MV-4-11 (cell line): Measurements from ENCODE around the gene GATAD2A.
A peak's percentile ranks its signal among the peaks of the same experiment; 100 is the strongest.
"Not testable (repeated sequence)": the region's sequence is repeated elsewhere in the genome, so short reads cannot be mapped to it uniquely, and the experiment has no call there.

Experiments used
- DNase-seq: peaks from one replicate; lab custom pipeline; 2025; lab: John Stamatoyannopoulos, UW

GATAD2A gene

DNA sequence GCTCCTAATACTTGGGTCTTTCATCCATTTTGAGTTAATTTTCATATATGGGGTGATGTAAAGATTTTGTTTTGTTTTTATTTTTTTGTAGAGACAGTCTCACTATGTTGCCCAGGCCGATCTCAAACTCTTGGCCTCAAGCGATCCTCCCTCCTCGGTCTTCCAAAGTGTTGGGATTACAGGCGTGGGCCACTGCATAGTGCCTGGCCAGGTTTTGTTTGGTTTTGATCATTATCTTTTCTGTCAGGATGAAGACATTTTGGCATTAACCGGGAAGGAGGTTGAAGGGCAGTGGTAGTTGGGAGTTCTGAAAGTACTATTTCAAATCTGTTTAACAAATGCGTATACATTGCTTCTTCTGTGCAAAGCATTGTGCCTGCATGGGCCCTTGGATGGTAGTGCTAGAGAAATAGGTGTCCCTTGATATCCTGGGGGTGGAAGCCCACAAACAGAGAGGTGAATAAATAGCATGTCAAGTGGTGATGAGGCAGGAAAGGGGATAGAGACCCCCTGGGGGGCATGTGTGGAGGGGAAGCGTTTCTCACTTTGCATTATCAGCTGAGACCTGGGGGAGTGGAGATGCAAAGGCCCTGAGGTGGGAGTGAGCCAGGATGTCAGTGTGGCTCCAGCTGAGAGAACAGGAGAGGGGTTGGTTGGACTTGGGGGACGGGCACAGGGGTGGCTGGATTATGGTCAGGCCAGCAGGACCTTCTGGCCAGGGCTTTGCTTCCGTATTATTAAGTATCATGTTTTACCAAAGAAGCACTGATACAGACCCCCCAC is 41.4 kb downstream of the GATAD2A start:
- no peak for DNase-seq

DNA sequence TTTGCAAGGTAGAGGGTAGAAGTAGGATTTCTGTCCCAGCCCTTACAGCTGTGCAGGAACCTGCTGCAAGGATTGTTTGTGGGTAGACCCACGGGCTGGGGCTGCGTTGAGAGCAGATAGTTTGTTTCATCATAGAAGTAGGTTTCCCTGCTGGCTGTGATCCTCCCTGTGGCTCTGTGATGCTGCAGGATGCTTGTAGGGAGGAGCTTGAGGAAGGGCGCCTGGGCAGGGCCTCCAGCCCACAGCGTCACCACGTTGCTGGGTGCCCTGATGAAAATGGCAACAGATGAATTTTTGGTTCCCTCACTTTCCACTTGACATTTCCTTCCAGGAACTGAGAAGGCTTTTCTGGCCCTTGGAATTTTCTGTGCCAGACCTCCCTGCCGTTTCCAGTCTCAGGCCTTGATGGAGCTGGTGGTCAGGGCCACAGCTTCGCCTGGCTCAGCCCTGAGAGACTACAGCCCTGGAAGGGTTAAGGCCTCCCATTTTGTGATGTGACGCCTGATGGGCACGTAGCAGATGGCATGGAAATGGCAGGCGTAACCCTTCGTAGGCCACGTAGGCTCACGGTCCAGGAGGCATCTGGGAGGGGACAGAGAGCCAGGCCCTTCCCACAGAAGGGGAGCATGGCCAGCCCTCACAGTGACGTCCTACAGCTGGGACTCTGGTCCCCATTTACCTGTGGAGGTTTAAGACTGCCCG is 42.2 kb downstream of the GATAD2A start:
- DNase-seq: peak; percentile 37

DNA sequence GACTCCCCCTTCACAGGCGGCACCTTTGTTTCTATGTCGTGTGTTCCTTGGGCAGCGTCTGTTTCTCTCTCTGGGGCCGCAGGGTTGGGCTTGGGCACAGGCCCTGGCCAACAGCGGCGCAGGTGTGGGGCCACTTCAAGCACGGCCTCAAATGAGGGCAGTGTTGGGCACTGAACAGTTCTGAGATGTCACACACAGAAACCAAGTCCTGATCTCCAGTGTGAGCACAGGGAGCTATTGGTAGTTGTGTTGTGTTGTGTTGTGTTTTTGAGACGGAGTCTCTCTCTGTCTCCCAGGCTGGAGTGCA is 42.7 kb downstream of the GATAD2A start:
- no peak for DNase-seq

DNA sequence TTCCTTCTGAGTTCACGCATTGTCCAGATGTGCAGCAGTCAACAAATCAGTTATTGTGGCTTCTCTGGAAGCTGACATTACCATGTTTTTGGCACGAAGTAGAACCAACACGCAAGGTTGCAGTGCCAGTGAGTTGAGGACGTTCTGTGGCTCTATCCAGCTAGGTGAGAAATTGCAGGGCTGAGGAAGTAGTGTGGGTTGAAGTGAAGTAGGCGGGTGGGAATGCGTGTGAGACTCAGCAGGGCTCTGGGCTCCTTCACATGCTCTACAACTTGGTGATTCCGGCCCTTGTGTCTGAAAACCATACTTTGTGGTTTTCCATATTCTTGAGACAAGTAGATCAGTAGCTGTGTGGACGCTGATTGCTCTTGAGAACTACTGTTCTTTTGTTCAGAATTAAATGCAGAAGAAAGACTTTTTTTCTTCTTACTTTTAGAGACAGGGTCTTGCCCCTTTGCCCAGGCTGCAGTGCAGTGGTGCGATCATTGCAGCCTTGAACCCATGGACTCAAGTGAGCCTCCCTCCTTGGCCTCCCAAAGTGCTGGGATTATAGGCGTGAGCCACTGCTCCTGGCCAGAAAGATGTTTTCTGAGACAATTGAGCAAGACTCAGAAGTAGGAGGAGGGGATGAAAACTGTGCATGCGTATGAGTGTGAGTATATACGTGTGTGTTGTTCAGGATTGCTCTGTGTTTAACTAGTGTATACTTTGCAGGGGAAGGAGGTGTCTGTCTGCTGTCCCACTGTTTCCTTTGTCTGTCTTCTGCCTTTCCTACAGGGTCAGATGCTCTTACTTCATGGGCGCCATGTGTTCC is 46.2 kb downstream of the GATAD2A start:
- DNase-seq: peak; percentile 19

DNA sequence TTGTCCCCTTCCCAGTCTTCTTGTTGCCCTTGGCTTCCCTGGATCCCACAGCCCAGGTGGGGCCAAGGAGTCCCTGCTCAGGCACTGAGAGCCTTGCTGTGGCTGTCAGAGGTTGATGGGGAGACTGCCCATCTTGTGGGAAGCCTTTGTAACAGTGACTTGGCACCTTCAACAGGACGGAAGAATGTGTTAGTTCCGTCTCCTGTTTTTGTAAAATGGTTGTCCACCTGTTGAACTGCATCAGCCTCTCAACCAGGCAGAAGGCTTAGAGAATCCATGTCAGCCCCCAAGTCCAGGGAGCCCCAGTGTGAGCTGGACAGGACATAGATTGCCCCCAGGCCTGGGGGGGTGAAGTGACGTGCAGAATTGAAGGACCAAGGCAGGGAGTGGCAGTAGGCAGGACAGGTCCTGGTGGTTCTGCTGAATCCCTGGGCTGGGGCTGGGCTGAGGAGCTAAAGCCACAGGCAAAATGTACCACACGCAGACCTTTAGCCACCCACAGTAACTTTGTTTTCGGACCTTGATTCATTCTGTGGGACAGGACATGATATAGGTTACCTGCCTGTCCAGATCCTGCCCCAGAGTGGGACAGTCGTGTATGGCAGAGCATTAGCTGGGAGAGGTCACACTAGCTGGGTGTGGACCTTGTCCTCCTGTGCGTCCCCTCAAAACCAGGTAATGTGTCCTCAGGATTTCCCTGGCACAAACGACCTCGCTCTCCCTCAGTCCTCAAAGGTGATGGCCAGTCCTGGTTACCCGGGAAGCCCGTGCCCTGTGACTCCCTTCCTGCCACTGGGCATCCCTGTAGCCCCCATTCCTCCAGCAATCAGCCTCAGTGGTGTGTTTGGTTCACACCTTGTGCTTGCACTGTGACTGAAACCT is 47.0 kb downstream of the GATAD2A start:
- no peak for DNase-seq

DNA sequence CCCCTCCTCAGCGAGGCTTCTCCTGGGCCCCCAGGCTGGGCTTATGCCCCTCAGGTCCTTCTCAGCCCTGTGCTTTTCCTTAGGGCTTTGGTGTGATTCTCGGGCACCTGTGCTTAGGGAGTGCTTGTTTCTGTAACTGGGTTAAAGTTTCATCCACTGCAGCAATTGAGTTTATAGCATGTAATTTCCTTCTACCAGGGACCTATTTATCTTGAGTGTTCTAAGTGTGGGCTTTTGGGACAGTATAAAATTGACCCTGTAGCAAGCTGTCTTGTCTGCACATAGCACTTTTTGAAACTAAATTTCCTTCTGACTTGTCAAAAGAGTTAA is 47.6 kb downstream of the GATAD2A start:
- DNase-seq: no peak

DNA sequence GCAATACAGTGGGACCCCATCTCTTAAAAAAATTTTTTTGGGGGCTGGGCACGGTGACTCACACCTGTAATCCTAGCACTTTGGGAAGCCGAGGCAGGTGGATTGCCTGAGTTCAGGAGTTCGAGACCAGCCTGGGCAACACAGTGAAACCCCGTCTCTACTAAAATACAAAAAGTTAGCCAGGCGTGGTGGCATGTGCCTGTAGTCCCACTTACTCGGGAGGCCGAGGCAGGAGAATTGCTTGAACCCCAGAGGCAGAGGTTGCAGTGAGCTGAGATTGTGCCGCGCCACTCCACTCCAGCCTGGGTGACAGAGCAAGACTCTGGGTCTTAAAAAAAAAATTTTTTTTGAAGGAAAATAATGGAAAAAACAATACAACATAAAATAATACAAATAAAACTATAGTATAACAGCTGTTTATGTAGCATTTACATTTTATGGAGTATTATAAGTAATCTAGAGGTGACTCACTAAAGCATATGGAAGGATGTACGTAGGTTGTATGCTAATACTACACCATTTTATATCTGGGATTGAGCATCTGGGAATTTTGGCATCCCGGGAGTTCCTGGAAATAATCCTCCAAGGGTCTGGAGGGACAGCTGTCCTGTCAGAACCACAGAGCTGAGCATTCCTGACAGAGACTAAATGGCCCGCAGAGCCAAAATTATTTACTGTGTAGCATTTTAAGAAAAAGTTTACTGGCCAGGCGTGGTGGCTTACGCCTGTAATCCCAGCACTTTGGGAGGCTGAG is 49.9 kb downstream of the GATAD2A start:
- not testable (repeated sequence) for DNase-seq

DNA sequence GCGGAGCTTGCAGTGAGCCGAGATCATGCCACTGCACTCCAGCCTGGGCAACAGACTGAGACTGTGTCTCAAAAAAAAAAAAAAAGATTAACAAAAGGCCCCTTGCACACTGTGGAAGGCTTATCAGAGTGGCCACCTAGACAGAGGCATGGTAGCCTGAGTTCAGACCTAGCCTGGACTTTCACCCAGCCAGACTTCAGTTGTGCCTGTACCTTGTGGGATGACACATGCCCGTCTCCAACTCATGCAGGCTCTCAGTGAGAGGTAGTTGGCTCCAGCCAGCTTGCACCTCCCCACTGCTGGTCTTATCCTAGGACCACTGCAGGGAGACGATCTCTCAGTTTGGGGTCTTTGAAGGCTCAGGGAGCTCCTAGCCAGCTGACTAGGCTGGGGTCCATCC is 52.2 kb downstream of the GATAD2A start:
- DNase-seq: no peak

DNA sequence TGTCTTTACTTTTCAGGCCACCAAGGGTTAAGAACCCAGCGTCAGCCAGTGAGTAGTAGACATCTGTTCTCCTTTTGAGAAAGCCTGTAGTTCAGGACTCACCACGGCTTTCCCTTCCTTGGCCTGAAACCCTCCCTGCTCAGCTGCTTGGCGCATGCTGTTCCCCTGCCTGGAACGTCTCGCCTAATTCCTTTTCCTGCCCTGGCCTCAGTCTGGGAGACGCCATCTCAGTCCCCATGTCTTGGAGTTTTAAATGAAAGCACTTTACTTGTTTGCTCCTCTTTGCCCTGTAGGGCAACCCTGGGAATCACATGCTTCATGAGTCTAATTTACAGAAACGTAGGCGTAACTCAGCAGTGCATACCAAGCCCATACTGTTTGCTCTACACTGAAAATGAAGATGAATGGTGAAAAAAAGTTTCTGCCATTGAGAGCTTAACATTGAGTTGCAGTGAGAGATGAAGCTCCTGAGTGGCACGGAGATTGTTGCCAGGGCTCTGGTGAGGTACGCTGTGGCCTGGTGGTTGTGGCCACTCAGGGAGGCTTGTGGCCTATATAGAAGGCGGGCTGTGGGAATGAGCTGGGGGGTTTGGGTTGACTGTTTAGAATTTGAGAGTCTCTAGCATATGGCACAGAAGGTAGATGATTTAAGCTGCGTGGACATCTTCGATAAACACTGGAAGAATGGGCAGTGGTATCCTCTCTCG is 52.8 kb downstream of the GATAD2A start:
- DNase-seq: peak; percentile 27

DNA sequence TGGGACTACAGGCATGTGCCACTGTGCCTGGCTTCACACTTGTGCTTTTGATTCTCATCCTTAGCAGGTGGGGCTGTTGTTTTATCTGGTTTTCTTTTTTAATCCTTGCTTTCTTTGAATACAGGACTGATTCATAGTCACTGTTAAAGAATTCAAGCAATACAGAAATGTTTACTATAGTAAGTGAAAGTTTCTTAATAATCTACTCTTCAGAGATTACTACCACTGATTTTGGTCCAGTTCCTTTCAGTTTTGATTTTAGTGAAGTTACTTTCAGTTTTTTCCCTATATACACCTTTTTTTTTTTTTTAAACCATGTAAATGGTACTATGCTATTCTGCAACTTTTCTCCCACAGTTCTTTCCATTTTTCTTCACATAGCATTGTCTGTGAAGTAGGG is 53.6 kb downstream of the GATAD2A start:
- DNase-seq: no peak

DNA sequence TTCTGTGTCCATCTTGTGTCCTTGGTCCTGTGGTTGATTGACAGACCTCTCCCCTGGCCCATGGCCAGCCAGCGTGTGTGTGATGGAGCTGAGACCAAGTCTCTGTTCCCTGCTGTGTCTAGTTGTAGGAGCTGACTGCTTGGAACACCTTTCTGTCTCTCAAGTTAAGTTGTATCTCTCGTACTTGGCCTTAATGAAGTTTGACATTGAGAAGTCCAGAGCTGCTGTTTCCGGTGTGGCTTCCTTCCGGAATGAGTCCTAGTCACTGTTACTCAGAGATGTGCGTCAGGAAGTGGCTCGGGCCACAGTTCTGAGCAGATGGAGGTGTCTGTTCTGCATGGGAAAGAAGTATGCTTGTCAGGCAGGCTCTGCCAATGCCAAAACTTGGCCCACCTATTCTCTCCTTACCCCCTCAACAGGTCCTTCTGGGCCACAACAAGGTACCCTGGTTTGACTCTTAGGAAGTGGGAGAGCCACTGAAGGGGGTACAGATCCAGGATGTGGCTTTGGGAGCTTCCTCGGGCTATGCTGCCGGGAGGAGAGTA is 54.3 kb downstream of the GATAD2A start:
- DNase-seq: peak; percentile 71

DNA sequence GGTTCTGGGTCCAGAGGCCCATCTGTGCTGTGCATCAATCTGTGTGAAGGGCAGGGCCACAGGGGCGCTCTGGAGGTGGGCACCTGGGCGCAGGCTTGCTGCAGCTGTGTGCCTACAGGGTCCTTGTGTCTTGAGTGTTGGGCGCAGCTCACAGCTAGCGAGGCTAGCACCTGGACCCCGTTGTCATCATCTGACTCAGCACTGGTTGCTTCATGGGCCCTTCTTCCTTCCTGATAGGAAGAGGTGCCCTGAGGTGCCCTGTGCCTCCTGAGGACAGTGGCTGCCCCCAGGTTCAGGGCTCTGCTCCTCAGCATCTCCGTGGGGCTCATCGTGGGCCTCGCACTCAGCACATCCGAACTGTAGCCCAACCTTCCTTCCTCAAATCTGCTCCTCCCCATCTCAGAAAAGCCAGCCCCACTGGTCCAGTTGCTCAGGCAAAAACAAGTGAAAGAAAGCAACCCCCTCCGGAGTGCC is 54.8 kb downstream of the GATAD2A start:
- no peak for DNase-seq

DNA sequence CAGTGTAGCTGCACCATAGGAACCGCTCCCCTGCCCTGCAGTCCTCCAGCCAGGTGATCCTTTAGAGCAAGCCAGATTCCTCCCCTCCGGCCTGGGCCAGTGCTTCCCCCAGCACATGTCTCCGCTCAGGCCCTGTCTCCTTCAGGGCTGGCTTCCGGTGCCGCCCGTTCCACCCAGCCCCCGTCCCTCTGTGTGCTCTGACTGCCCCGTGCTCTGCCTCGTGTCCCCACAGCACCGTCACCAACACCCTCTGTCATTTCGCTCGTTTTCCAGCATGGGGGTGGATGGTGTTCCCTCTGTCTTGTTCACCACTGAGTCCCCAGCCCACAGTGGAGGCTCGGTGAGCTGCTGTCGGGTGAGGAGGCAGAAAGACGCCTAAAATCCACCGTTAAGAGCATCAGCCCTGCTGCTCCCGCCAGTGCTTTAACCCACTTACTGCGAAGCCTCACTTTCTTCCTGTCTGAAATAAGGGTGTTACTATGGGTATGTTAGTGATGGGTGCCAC is 55.3 kb downstream of the GATAD2A start:
- DNase-seq: no peak

DNA sequence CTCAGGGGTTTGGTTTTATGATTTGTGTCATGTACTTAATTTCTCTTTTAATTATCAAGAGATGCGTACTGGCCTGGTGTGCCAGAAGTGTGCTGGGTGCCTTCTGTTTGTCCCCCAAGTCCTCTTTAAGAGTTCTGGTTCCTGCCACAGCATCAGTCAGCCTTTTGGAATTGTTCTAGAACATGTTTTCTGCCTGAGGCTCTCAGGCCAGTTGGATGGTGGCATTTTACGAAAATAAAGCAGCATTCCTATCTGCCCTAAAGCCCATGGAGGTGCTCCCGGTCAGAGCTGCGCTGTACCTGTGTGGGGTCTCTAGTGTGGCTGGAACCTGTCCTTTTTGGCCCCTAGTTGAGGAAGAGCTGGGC is 55.8 kb downstream of the GATAD2A start:
- no peak for DNase-seq

DNA sequence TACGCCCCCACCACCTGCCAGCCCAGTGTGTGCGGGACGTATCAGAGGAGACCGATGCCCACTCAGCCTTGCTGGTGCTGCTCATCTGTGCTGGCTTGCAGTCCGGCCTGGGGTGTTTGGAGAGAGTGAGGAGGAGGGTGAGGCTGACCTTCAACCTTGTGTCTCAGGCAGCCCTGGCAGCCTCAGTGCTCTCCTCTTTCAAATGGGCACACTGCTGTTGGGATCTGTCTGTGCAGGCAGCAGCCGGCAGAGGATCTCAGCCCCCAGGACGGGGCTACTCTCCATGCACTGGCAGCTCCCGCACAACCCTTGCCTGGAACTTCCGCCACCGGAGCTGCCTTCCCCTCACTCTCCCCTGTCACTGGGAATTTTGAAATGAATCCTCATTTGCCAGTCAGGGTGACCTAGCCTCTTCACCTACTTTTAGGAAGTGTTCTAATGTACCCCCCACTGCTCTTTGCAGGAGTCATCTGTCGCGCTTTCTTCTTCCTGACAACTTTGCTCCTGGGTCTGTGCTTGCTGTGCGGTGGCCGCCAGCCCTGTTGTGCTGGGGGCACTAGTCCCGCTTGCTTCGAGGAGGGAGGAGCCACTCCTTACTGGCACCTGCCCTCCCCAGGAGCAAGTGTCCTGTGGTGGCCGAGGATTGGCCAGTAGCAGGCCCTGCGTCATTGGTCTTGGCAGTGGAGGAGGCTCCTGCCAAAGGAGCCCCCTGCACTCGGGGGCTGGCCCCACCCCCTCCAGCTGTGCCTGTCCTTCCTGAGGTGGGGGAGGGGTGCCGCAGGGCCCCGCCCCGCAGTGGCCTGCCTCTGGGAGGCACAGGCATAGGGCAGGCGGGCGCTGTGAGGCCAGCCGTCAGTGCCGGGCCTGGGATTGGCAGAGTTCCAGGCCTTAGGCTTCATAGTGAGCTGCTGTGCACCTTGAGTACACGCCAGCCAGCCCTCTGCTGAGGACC is 56.5 kb downstream of the GATAD2A start:
- DNase-seq: no peak

DNA sequence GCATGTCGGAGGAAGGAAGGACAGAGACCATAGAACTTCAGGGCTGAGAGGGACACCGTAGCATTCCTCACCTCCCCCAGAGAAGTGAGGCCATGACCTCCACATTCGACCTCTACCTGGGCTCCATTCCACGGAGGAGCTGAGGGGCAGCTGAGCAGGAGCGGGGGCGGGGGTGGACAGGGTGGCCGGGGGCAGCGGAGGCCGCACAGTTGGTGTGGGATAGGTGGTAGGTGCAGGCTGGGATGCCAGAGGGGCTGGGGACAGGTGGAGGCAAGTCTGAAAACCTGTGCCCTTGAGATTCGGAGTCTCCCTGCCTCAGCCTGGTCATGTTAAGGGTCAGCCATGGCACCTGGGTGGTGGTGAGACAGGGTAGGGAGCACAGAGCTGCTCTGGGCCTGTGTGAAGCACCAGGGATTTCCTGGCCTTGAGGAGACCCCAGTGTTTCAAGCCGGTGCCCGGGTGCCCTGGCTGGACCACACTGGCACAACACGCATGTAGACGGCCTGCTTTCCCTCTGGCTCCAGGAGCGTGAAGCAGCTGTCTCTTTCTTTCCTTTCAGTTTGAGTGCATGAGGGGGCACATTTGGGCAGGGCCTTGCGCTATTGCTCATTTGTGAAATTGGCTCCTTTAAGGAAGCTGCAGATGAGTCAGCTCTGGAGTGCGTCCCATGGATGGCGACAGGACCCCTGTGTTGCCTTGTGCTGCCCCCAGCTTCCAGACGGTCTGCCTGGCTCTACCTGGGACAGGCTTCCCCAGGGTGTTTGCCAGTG is 58.1 kb downstream of the GATAD2A start:
- peak; percentile 9 for DNase-seq

DNA sequence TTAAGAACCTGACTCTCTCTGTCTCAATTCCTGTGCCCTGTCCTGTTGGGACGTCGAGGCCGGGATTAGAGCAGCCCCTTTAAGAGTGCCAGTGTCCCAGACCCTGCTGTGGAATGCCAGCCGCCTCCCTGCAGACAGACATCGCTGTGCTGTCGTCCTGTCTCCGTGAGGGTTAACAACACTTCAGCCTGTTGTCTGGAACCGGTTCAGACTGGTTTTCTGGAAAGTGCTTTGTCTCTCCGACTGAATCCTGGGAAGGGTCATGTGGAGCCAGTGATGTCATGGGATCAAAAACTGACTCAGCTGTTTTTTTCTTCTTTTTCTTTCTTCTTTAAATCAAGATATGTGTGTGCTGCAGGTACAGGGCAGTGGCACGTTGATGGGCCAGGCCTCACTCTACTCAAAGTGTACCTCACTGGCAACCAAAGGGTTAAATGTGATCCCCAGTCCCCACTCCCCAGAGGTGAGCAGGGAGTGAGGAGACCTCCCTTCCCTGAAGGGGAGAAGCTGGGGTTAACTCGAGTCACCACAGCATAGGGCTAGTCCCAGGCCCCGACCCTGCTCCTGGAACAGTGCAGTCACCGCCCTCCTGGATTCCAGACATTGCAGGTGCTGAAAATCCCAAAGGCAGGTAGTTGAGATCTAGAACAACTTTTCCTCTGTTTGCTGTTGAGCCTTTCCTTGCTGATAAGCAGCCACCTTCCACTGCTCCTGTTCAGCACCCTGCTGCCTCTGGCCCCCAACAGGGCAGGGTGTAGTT is 59.0 kb downstream of the GATAD2A start:
- no peak for DNase-seq
